Measurements from ENCODE around the gene SUN1. TPM values are rescaled to one million over a fixed set of nuclear protein-coding genes. Genes with fewer than 3 reads are reported as not detected.

The SUN1 gene
- total and polyA plus RNA-seq, 2 experiments from 2014 or later: 63.3 to 145 TPM

DNA sequence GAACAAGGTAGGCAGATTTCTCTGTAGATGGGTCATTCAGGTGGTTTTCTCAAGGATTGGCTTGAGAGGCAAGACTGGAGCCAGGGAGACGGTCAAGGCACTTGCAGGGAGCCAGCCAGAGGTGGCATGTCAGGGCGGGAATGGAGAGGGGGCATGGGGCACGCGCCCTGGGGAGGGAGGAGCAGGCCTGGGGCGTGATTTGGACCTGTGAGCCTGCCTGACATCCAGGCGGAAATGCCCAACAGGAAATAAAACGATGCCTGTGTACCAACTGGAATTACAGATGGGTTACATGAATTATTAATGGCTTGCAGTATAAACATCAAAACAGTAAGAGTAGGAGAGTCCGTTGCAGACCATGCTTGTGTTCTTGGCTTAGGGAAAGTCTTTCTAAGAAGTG, 8.6 kb upstream of the SUN1 start (continued):
- TF ChIP-seq, protein P1, sequence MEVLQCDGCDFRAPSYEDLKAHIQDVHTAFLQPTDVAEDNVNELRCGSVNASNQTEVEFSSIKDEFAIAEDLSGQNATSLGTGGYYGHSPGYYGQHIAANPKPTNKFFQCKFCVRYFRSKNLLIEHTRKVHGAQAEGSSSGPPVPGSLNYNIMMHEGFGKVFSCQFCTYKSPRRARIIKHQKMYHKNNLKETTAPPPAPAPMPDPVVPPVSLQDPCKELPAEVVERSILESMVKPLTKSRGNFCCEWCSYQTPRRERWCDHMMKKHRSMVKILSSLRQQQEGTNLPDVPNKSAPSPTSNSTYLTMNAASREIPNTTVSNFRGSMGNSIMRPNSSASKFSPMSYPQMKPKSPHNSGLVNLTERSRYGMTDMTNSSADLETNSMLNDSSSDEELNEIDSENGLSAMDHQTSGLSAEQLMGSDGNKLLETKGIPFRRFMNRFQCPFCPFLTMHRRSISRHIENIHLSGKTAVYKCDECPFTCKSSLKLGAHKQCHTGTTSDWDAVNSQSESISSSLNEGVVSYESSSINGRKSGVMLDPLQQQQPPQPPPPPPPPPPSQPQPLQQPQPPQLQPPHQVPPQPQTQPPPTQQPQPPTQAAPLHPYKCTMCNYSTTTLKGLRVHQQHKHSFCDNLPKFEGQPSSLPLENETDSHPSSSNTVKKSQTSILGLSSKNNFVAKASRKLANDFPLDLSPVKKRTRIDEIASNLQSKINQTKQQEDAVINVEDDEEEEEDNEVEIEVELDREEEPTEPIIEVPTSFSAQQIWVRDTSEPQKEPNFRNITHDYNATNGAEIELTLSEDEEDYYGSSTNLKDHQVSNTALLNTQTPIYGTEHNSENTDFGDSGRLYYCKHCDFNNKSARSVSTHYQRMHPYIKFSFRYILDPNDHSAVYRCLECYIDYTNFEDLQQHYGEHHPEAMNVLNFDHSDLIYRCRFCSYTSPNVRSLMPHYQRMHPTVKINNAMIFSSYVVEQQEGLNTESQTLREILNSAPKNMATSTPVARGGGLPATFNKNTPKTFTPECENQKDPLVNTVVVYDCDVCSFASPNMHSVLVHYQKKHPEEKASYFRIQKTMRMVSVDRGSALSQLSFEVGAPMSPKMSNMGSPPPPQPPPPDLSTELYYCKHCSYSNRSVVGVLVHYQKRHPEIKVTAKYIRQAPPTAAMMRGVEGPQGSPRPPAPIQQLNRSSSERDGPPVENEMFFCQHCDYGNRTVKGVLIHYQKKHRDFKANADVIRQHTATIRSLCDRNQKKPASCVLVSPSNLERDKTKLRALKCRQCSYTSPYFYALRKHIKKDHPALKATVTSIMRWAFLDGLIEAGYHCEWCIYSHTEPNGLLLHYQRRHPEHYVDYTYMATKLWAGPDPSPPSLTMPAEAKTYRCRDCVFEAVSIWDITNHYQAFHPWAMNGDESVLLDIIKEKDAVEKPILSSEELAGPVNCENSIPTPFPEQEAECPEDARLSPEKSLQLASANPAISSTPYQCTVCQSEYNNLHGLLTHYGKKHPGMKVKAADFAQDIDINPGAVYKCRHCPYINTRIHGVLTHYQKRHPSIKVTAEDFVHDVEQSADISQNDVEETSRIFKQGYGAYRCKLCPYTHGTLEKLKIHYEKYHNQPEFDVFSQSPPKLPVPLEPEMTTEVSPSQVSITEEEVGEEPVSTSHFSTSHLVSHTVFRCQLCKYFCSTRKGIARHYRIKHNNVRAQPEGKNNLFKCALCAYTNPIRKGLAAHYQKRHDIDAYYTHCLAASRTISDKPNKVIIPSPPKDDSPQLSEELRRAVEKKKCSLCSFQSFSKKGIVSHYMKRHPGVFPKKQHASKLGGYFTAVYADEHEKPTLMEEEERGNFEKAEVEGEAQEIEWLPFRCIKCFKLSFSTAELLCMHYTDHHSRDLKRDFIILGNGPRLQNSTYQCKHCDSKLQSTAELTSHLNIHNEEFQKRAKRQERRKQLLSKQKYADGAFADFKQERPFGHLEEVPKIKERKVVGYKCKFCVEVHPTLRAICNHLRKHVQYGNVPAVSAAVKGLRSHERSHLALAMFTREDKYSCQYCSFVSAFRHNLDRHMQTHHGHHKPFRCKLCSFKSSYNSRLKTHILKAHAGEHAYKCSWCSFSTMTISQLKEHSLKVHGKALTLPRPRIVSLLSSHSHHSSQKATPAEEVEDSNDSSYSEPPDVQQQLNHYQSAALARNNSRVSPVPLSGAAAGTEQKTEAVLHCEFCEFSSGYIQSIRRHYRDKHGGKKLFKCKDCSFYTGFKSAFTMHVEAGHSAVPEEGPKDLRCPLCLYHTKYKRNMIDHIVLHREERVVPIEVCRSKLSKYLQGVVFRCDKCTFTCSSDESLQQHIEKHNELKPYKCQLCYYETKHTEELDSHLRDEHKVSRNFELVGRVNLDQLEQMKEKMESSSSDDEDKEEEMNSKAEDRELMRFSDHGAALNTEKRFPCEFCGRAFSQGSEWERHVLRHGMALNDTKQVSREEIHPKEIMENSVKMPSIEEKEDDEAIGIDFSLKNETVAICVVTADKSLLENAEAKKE (CRISPR knock-in tag; IDR thresholded peaks at IDR 0.05): no peak
- TF ChIP-seq, protein P2, sequence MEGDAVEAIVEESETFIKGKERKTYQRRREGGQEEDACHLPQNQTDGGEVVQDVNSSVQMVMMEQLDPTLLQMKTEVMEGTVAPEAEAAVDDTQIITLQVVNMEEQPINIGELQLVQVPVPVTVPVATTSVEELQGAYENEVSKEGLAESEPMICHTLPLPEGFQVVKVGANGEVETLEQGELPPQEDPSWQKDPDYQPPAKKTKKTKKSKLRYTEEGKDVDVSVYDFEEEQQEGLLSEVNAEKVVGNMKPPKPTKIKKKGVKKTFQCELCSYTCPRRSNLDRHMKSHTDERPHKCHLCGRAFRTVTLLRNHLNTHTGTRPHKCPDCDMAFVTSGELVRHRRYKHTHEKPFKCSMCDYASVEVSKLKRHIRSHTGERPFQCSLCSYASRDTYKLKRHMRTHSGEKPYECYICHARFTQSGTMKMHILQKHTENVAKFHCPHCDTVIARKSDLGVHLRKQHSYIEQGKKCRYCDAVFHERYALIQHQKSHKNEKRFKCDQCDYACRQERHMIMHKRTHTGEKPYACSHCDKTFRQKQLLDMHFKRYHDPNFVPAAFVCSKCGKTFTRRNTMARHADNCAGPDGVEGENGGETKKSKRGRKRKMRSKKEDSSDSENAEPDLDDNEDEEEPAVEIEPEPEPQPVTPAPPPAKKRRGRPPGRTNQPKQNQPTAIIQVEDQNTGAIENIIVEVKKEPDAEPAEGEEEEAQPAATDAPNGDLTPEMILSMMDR (conservative IDR thresholded peaks at IDR 0.05; ENCODE audit: low read depth in 2 of 2): no peak
- TF ChIP-seq, protein P3, sequence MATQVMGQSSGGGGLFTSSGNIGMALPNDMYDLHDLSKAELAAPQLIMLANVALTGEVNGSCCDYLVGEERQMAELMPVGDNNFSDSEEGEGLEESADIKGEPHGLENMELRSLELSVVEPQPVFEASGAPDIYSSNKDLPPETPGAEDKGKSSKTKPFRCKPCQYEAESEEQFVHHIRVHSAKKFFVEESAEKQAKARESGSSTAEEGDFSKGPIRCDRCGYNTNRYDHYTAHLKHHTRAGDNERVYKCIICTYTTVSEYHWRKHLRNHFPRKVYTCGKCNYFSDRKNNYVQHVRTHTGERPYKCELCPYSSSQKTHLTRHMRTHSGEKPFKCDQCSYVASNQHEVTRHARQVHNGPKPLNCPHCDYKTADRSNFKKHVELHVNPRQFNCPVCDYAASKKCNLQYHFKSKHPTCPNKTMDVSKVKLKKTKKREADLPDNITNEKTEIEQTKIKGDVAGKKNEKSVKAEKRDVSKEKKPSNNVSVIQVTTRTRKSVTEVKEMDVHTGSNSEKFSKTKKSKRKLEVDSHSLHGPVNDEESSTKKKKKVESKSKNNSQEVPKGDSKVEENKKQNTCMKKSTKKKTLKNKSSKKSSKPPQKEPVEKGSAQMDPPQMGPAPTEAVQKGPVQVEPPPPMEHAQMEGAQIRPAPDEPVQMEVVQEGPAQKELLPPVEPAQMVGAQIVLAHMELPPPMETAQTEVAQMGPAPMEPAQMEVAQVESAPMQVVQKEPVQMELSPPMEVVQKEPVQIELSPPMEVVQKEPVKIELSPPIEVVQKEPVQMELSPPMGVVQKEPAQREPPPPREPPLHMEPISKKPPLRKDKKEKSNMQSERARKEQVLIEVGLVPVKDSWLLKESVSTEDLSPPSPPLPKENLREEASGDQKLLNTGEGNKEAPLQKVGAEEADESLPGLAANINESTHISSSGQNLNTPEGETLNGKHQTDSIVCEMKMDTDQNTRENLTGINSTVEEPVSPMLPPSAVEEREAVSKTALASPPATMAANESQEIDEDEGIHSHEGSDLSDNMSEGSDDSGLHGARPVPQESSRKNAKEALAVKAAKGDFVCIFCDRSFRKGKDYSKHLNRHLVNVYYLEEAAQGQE (IDR thresholded peaks at IDR 0.05; ENCODE audit: unreplicated experiment): no peak
- TF ChIP-seq EZH2phosphoT487 (IDR thresholded peaks at IDR 0.05; ENCODE audit: unreplicated experiment) (no peak), NANOG (IDR thresholded peaks at IDR 0.05; ENCODE audit: borderline replicate concordance) (no peak), EZH2 (IDR thresholded peaks at IDR 0.05; ENCODE audit: low read depth, unreplicated experiment) (no peak)

Measured in GM23338 (cell line).